HG02884 (cell line): ENCODE measurements around the gene MSANTD7.

ENCODE experiments used
- ATAC-seq: cut with Tn5 transposase; IDR thresholded peaks from one replicate; pipeline ENCODE4 v1.9.1; 2021; ENCODE audit warnings: mild to moderate bottlenecking, moderate library complexity; ENCODE audit not compliant: unreplicated experiment

The MSANTD7 gene

GRCh38 chr10:14879928-14880193 lies 41.8 kb downstream of the MSANTD7 start:
- no peak for ATAC-seq

- ATAC-seq, result no peak
Observed at GRCh38 chr10:14880229-14880628, 42.1 kb downstream of the MSANTD7 start.

GRCh38 chr10:14884082-14884481 lies 46.0 kb downstream of the MSANTD7 start:
- ATAC-seq, result no peak
